ENCODE data around the gene KRTAP19-3.

DNA sequence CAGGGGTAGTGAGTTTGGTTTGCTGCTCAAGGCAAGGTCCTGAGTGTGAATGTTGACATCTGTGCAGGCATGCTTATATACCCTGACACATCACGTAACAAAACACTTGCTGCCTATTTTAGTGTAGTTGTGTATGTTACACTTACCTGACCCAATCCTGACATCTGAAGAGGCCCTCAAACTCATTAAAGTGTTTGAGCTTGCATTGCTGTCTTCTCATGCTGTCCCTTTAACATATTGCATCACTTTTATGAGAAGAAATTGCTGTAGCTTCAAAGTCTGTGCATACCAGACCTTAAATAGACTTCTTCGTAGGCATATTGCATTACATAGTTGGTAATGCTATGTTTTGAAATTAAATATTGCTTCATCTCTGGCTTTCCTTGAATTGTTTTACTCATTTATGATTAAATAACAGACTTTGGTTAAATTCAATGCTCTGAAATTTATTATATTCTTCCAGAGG lies at the start of gene KRTAP19-3:
- TF ChIP-seq, protein P1, sequence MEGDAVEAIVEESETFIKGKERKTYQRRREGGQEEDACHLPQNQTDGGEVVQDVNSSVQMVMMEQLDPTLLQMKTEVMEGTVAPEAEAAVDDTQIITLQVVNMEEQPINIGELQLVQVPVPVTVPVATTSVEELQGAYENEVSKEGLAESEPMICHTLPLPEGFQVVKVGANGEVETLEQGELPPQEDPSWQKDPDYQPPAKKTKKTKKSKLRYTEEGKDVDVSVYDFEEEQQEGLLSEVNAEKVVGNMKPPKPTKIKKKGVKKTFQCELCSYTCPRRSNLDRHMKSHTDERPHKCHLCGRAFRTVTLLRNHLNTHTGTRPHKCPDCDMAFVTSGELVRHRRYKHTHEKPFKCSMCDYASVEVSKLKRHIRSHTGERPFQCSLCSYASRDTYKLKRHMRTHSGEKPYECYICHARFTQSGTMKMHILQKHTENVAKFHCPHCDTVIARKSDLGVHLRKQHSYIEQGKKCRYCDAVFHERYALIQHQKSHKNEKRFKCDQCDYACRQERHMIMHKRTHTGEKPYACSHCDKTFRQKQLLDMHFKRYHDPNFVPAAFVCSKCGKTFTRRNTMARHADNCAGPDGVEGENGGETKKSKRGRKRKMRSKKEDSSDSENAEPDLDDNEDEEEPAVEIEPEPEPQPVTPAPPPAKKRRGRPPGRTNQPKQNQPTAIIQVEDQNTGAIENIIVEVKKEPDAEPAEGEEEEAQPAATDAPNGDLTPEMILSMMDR (IDR thresholded peaks at IDR 0.05), result no peak
- TF ChIP-seq POLR2AphosphoS5 (IDR thresholded peaks at IDR 0.05), result no peak
